ENCODE measurements around the gene TNRC6A.
A peak's percentile ranks its signal among the peaks of the same experiment; 100 is the strongest.
"Not testable (repeated sequence)": the region's sequence is repeated elsewhere in the genome, so short reads cannot be mapped to it uniquely, and the experiment has no call there.

TNRC6A gene

DNA sequence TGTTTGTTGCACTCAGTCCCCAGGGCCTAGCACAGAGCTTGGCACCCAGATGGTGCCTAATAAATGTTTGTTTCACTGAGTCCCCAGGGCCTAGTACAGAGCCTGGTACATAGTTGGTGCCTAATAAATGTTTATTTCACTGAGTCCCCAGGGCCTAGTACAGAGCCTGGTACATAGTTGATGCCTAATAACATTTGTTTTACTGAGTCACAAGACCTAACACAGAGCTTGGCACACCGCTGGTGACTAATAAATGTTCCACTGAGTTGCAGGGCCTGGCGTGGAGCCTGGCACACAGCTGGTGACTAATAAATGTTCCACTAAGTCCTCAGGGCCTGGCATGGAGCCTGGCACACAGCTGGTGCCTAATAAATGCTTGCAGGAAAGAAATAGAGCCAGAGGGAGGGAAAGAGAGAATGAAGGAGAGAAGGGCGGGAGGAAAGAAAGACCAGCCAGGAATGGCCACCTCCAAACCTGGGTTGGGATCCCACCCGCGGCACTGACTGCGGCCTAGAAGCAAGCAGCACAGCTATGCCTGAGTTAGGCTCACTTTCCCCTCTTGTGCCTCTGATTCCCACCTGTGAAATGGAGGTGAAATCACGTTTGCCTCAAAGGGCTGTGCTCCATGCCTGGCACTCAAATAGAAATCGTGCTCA lies 123.8 kb downstream of the TNRC6A start:
- CTCF ChIA-PET, result interaction anchor here (0.6 kb wide), 1 partner anchor 375 kb away, joined by 3 read pairs; no protein-coding TSS in a partner anchor
- POLR2A ChIA-PET (ENCODE audit: low non-redundant PET), result no interaction called here
- TF ChIP-seq, protein P1, sequence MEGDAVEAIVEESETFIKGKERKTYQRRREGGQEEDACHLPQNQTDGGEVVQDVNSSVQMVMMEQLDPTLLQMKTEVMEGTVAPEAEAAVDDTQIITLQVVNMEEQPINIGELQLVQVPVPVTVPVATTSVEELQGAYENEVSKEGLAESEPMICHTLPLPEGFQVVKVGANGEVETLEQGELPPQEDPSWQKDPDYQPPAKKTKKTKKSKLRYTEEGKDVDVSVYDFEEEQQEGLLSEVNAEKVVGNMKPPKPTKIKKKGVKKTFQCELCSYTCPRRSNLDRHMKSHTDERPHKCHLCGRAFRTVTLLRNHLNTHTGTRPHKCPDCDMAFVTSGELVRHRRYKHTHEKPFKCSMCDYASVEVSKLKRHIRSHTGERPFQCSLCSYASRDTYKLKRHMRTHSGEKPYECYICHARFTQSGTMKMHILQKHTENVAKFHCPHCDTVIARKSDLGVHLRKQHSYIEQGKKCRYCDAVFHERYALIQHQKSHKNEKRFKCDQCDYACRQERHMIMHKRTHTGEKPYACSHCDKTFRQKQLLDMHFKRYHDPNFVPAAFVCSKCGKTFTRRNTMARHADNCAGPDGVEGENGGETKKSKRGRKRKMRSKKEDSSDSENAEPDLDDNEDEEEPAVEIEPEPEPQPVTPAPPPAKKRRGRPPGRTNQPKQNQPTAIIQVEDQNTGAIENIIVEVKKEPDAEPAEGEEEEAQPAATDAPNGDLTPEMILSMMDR (conservative IDR thresholded peaks at IDR 0.05; ENCODE audit: low read depth), result no peak
- no peak for DNase-seq (ENCODE audit: low spot score)
- no peak overlapping the region for H3K27ac ChIP-seq

DNA sequence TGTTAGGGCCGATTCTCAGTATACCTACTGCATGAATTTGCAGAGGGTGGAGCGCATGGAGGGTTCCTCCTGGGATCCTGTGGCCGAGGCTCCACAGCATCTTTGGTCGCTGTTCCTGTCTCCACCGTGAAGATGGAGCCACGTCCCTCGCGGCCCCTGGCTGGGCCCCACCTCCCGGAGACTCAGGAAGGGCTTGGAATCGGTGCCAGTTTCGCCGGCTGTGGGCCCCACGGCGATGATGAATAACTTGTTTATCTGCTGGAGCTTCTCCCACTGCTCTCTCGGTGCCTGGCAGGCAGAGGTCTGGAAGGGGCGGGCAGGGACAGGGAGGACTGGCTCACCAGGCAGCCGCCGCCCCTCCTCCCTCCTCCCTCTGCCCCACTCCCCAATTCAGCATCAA lies 124.4 kb downstream of the TNRC6A start:
- TF ChIP-seq, protein P1 (conservative IDR thresholded peaks at IDR 0.05; ENCODE audit: low read depth), result no peak
- DNase-seq (ENCODE audit: low spot score), result no peak
- ChIA-PET POLR2A (ENCODE audit: low non-redundant PET) (no interaction called here), CTCF (interaction anchor here (0.6 to 0.7 kb wide), 3 partner anchors 153 to 375 kb away, joined by 3 to 5 read pairs (median 3); no protein-coding TSS in a partner anchor)
- H3K27ac ChIP-seq, result no peak overlapping the region

DNA sequence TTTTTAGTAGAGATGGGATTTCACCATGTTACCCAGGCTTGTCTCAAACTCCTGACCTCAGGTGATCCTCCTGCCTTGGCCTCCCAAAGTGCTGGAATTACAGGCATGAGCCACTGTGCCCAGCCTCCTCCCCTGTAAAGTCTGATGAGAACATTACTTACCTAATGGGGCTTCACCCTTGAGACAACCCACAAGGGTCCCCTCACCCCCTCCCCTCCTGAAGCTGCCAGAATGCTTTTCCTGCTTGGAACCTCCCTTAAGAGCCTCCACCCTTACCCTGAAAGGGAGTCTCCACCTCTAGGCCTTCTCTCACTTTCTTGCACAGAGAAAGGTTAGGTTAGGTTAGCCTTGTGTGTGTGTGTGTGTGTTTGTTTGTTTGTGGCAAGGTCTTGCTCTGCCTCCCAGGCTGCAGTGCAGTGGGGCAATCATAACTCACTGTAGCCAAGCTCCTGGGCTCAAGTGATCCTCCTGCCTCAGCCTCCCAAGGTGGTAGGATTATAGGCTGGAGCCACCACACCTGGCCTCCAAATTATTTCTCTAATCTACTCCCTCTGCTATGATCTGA lies 125.2 kb downstream of the TNRC6A start:
- TF ChIP-seq, protein P1 (conservative IDR thresholded peaks at IDR 0.05; ENCODE audit: low read depth), result no peak
- ChIA-PET POLR2A (ENCODE audit: low non-redundant PET) (no interaction called here), CTCF (interaction anchor here (0.6 to 0.7 kb wide), 2 partner anchors 112 to 248 kb away, joined by 3 read pairs; no protein-coding TSS in a partner anchor)
- no peak for DNase-seq (ENCODE audit: low spot score)
- H3K27ac ChIP-seq, result no peak overlapping the region

DNA sequence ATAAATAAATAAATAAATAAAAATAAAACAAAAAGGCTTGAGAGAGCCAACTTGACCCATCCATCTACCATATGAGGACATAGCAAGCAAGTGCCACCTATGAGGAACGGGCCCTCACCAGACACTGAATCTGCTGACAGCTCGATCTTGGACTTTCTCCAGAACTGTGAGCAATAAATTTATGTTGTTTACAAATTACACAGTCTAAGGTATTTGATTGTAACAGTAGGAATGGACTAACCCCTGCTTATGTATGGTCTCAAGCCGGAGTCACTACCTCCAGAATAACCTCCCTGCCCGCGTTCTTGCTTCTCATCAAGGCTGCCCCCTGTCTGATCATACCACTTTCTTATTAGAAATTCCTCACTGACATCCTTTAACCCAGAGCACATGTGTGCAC lies 126.2 kb downstream of the TNRC6A start:
- ChIA-PET POLR2A (ENCODE audit: low non-redundant PET) (no interaction called here), CTCF (interaction anchor here (0.5 kb wide), 1 partner anchor 54 kb away, joined by 3 read pairs; no protein-coding TSS in a partner anchor)
- DNase-seq (ENCODE audit: low spot score), result no peak
- TF ChIP-seq, protein P1 (conservative IDR thresholded peaks at IDR 0.05; ENCODE audit: low read depth), result no peak
- H3K27ac ChIP-seq, result no peak overlapping the region

DNA sequence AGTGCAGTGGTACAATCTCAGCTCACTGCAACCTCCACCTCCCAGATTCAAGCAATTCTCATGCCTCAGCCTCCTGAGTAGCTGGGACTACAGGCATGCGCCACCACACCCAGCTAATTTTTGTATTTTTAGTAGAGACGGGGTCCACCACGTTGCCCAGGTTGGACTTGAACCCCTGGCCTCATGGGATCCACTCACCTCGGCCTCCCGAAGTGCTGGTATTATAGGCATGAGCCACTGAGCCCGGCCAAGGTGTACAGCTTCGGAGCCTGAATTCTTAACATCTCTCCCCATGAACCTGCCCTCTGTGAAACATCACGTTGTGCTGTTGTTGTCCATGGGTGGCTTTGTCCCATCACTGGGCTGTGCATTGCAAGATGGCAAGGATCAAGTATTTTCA lies 127.4 kb downstream of the TNRC6A start:
- H3K27ac ChIP-seq; POLR2A ChIA-PET (ENCODE audit: low non-redundant PET); DNase-seq (ENCODE audit: low spot score); CTCF ChIA-PET: not testable (repeated sequence)

DNA sequence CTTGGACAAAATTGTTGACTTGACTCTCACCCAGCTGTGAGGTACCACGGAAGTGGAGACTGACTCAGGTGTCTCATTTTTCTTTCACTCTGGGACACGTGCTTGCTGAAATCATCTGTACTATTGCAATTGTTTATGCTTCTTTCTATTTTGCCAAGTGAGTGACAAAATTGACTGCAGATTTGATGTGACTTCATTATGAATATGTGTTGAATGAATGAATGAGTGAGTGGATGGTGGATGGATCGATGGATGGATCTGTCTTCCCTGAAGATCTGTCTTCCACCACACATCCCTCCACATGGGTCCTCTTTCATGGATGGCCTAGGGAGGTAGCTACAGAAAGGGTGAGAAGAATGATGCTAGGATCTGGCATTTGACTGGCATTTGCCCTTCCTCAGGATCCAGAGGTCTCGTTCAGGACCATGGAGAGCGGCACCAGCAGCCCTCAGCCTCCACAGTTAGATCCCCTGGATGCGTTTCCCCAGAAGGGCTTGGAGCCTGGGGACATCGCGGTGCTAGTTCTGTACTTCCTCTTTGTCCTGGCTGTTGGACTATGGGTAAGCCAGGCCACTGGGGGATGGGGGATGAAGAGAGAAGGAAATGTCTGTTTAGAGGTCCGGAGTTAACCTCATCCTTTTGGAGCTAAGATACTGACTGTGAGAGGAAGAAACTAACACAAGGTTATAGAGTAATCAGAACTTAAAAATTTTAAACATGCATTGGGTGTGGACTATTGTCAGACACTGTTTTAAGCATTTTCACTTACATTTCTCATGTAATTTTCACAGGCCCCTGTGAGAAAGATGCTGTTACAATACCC lies 129.0 kb downstream of the TNRC6A start:
- TF ChIP-seq, protein P1 (conservative IDR thresholded peaks at IDR 0.05; ENCODE audit: low read depth), result no peak
- DNase-seq (ENCODE audit: low spot score), result peak; percentile 73
- no peak overlapping the region for H3K27ac ChIP-seq
- ChIA-PET POLR2A (ENCODE audit: low non-redundant PET) (no interaction called here), CTCF (no interaction called here)

Measured in RWPE1 (cell line).